ENCODE data around the gene IKZF1. TPM values are rescaled to one million over a fixed set of nuclear protein-coding genes. Genes with fewer than 3 reads are reported as not detected.

IKZF1 gene
- total and polyA plus RNA-seq, 2 of the 4 experiments (the other 2 are of a cell fraction): not detected

DNA sequence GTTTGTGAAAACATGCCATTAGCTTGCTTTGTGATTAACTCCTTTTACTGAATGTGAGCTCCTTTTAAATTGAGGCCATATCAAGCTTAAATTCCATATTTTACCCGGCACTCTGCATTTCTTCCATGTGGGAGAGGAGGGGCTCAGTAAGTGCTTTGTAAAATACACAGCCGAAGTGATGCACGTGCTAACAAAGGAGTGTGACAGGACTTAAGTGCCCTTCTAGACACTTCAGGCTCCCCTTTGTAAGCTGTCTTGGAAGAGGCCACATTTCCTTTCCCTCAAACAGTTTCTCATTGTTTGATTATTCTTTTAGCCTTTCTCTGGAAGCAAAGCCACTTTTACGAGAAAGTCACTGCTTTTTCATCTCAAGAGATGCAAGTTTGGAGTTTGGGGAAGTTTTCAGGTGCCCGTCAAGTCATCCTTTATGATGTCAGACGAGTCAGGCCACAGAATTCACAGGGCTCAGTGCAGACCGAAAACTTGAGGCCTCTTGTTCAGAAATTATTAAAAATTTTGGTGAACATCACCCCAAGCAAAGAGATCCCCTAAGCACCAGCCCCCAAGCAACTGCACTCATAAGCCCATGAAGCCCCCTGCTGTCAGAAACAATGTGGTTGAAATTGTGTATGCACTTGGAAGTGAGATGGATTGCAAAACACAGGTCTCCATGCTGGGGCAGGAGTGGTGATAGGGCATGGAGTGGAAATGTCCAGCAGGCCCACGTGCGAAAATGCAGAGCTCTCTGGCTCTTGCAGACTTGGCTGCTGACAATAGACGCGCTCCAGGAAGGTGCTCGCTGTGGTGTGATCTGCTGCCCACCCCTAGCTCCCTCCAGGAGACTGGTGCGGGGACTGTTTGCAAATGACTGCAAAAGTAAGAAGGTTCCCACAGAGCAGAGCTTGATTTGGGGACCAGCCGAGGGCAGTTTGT, 11.5 kb downstream of the IKZF1 start:
- Histone ChIP-seq H3K4me2 (ENCODE audit: low read depth, low read length) (no peak overlapping the region), H3K4me3 (ENCODE audit: insufficient read depth, low read depth, low read length) (no peak overlapping the region), H3K36me3 (ENCODE audit: control insufficient read depth, insufficient read depth, low read length) (no peaks in the 10 kb centered on the region), H3K4ac (ENCODE audit: low read depth, low read length) (no peak overlapping the region), H3K9ac (ENCODE audit: low read depth, low read length) (no peak overlapping the region), H2AK9ac (replicated peaks; ENCODE audit: low read depth, low read length, poor library complexity) (no peak overlapping the region), H3K18ac (ENCODE audit: low read depth, low read length) (no peak overlapping the region), H3K79me1 (ENCODE audit: low read depth in 1 of 2, low read length in 2 of 2) (no peaks in the 10 kb centered on the region), H4K8ac (ENCODE audit: low read depth in 2 of 2, low read length in 2 of 2) (no peak overlapping the region), H3K56ac (ENCODE audit: extremely low read depth, insufficient read depth, low read length) (no peak overlapping the region), H3K27ac (ENCODE audit: insufficient read depth, low read length) (no peak overlapping the region), H3K14ac (replicated peaks; ENCODE audit: low read depth, low read length) (no peak overlapping the region), H2BK5ac (ENCODE audit: low read depth, low read length, poor library complexity, severe bottlenecking) (no peak overlapping the region), H2BK20ac (ENCODE audit: low read depth, low read length) (no peak overlapping the region), H2AFZ (replicated peaks; ENCODE audit: low read length, poor library complexity) (no peak overlapping the region), H4K5ac (ENCODE audit: low read depth, low read length) (no peak overlapping the region), H3K27me3 (ENCODE audit: control insufficient read depth, insufficient read depth, low read length) (peaks cover 4% of the 10 kb centered on the region), H3K9me3 (ENCODE audit: control insufficient read depth, insufficient read depth, low read length) (no peaks in the 10 kb centered on the region), H2AK5ac (ENCODE audit: low read depth, low read length) (no peak overlapping the region), H3K23ac (ENCODE audit: low read depth, low read length) (no peak overlapping the region), H2BK120ac (ENCODE audit: low read depth, low read length) (no peak overlapping the region), H2BK15ac (ENCODE audit: low read depth, low read length) (no peak overlapping the region), H3K9me1 (ENCODE audit: insufficient read depth, low read length) (no peaks in the 10 kb centered on the region), H3K4me1 (ENCODE audit: control insufficient read depth, insufficient read depth, low read length) (no peaks in the 10 kb centered on the region), H4K20me1 (ENCODE audit: insufficient read depth, low read length) (no peaks in the 10 kb centered on the region), H4K91ac (ENCODE audit: insufficient read depth, low read depth, low read length) (no peak overlapping the region)
- ChIA-PET CTCF (no interaction called here), POLR2A (ENCODE audit: unreplicated experiment) (no interaction called here)
- in situ Hi-C loops (cut with MboI; ENCODE audit: low sequenced_read_pairs) (no loop called here), dilution Hi-C loops (cut with HindIII; ENCODE audit: low sequenced_read_pairs, unreplicated experiment) (no loop called here), intact Hi-C loops (cut with micrococcal nuclease) (no loop called here)
- ATAC-seq (ENCODE audit: low read depth) (no peak), DNase-seq (no peak)
- WGBS, 2 experiments (ENCODE audit: extremely low coverage in 2 of 2, insufficient read length in 1 of 2): 18% methylated on average over 3 of the region's 14 CpGs; no CpG with 5 or more reads in 1 of the 2 experiments
- TF ChIP-seq, protein P1, sequence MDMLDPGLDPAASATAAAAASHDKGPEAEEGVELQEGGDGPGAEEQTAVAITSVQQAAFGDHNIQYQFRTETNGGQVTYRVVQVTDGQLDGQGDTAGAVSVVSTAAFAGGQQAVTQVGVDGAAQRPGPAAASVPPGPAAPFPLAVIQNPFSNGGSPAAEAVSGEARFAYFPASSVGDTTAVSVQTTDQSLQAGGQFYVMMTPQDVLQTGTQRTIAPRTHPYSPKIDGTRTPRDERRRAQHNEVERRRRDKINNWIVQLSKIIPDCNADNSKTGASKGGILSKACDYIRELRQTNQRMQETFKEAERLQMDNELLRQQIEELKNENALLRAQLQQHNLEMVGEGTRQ (IDR thresholded peaks at IDR 0.05; ENCODE audit: low read depth, low read length): no peak
- TF ChIP-seq, protein P2, sequence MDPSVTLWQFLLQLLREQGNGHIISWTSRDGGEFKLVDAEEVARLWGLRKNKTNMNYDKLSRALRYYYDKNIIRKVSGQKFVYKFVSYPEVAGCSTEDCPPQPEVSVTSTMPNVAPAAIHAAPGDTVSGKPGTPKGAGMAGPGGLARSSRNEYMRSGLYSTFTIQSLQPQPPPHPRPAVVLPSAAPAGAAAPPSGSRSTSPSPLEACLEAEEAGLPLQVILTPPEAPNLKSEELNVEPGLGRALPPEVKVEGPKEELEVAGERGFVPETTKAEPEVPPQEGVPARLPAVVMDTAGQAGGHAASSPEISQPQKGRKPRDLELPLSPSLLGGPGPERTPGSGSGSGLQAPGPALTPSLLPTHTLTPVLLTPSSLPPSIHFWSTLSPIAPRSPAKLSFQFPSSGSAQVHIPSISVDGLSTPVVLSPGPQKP (IDR thresholded peaks at IDR 0.05; ENCODE audit: borderline replicate concordance, low read depth, low read length): no peak
- no peak for TF ChIP-seq SMC3 (IDR thresholded peaks at IDR 0.05; ENCODE audit: low read depth, low read length)
- TF ChIP-seq RAD21 (IDR thresholded peaks at IDR 0.05; ENCODE audit: low read length): no peak
- no peak for TF ChIP-seq FOS (IDR thresholded peaks at IDR 0.05; ENCODE audit: low read depth, low read length)
- TF ChIP-seq CHD1 (IDR thresholded peaks at IDR 0.05; ENCODE audit: low read depth, low read length): no peak
- no peak for TF ChIP-seq RCOR1 (IDR thresholded peaks at IDR 0.05; ENCODE audit: insufficient replicate concordance, low read length)
- TF ChIP-seq MAFK (IDR thresholded peaks at IDR 0.05; ENCODE audit: low read depth, low read length): no peak
- TF ChIP-seq CEBPB (IDR thresholded peaks at IDR 0.05; ENCODE audit: low read depth, low read length): no peak
- TF ChIP-seq MAZ (IDR thresholded peaks at IDR 0.05; ENCODE audit: borderline replicate concordance, low read depth, low read length): no peak
- no peak for TF ChIP-seq POLR2A (IDR thresholded peaks at IDR 0.05; ENCODE audit: low read depth, low read length)
- no peak for TF ChIP-seq BHLHE40 (IDR thresholded peaks at IDR 0.05; ENCODE audit: low read depth, low read length)
- TF ChIP-seq, protein P3, sequence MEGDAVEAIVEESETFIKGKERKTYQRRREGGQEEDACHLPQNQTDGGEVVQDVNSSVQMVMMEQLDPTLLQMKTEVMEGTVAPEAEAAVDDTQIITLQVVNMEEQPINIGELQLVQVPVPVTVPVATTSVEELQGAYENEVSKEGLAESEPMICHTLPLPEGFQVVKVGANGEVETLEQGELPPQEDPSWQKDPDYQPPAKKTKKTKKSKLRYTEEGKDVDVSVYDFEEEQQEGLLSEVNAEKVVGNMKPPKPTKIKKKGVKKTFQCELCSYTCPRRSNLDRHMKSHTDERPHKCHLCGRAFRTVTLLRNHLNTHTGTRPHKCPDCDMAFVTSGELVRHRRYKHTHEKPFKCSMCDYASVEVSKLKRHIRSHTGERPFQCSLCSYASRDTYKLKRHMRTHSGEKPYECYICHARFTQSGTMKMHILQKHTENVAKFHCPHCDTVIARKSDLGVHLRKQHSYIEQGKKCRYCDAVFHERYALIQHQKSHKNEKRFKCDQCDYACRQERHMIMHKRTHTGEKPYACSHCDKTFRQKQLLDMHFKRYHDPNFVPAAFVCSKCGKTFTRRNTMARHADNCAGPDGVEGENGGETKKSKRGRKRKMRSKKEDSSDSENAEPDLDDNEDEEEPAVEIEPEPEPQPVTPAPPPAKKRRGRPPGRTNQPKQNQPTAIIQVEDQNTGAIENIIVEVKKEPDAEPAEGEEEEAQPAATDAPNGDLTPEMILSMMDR (conservative IDR thresholded peaks at IDR 0.05; ENCODE audit: low read depth, low read length): no peak
- no peak for TF ChIP-seq MXI1 (IDR thresholded peaks at IDR 0.05; ENCODE audit: borderline replicate concordance, low read depth, low read length)
- TF ChIP-seq RFX5 (IDR thresholded peaks at IDR 0.05; ENCODE audit: low read depth, low read length): no peak
- BruUV-seq (replicated peaks): no TSS peak
